Left lobe of liver (tissue), 2 donors: ENCODE results near the gene KCNQ1. TPM values are rescaled to one million over a fixed set of nuclear protein-coding genes. Genes with fewer than 3 reads are reported as not detected.

Source experiments
- ATAC-seq: fragments of 200-7000 bp; cut with Tn5 transposase; one replicate; pipeline ENCODE4 v1.9.1; 2020; ENCODE audit warnings: mild to moderate bottlenecking, moderate library complexity
- DNase-seq: peaks from one replicate; pipeline ENCODE4 v3.0.0-alpha.2; 2020; ENCODE audit warnings: low spot score
- total RNA-seq: library from RNA; stranded (reverse); gene quantifications from one replicate; pipeline ENCODE4 v1.2.1, GENCODE V29; 2021
- donor health status: DM: no; HTN: no; CAD: no; lungs with moderate emphysema.
- donor health status: DM: no; HTN: yes; CAD: no.

KCNQ1 gene
- 2.1 TPM for total RNA-seq

- DNase-seq (no peak), ATAC-seq (peak; percentile 80)
These were observed at the start of gene KCNQ1 for GRCh38 chr11:2444821-2445745. Gene KCNQ1 (plus strand): TSS chr11:2445008. CDS start chr11:2445099, 91 bp downstream.

GRCh38 chr11:2395211-2395730 is 49.5 kb upstream of the KCNQ1 start:
- no peak for ATAC-seq
- DNase-seq = no peak

GRCh38 chr11:2395856-2396255 is 49.0 kb upstream of the KCNQ1 start:
- no peak for DNase-seq

GRCh38 chr11:2396471-2396870 is 48.3 kb upstream of the KCNQ1 start:
- DNase-seq (no peak), ATAC-seq (no peak)

More at GRCh38 chr11:2395856-2396255, 49.0 kb upstream of the KCNQ1 start:
- no peak for ATAC-seq

- ATAC-seq = no peak
- DNase-seq = no peak
These were observed 47.8 kb upstream of the KCNQ1 start for GRCh38 chr11:2397005-2397404.

GRCh38 chr11:2398664-2399355 is 46.0 kb upstream of the KCNQ1 start:
- no peak for DNase-seq
- ATAC-seq = no peak

GRCh38 chr11:2399488-2400068 is 45.2 kb upstream of the KCNQ1 start:
- DNase-seq (no peak), ATAC-seq (peak; percentile 19)

- ATAC-seq = peak; percentile 86
These were observed 44.6 kb upstream of the KCNQ1 start, which contains the start of gene TSSC4 for GRCh38 chr11:2400069-2400761. Gene TSSC4 (plus strand): TSS chr11:2400750. CDS start chr11:2402634, 1,884 bp downstream.

GRCh38 chr11:2400762-2401435 is 43.9 kb upstream of the KCNQ1 start:
- no peak for DNase-seq
- peak; percentile 0 for ATAC-seq

More at GRCh38 chr11:2400069-2400761, 44.6 kb upstream of the KCNQ1 start, which contains the start of gene TSSC4:
- DNase-seq = peak; percentile 100

GRCh38 chr11:2401436-2401984 is 43.3 kb upstream of the KCNQ1 start:
- DNase-seq = no peak
- ATAC-seq = no peak

- no peak for DNase-seq
- ATAC-seq = no peak
These were observed 42.7 kb upstream of the KCNQ1 start for GRCh38 chr11:2402106-2402505.

- ATAC-seq (no peak), DNase-seq (no peak)
These were observed 41.7 kb upstream of the KCNQ1 start for GRCh38 chr11:2402890-2403645.

GRCh38 chr11:2404735-2405196 is 40.0 kb upstream of the KCNQ1 start:
- DNase-seq = no peak
- ATAC-seq = no peak

- no peak for DNase-seq
- no peak for ATAC-seq
These were observed 38.4 kb upstream of the KCNQ1 start for GRCh38 chr11:2406451-2406850.

- no peak for ATAC-seq
- no peak for DNase-seq
These were observed 37.9 kb upstream of the KCNQ1 start for GRCh38 chr11:2406878-2407410.

- DNase-seq (no peak), ATAC-seq (no peak)
These were observed 36.1 kb upstream of the KCNQ1 start for GRCh38 chr11:2408671-2409070.

GRCh38 chr11:2409126-2409525 is 35.7 kb upstream of the KCNQ1 start:
- ATAC-seq (no peak), DNase-seq (no peak)

GRCh38 chr11:2409611-2410468 is 35.0 kb upstream of the KCNQ1 start:
- DNase-seq (no peak), ATAC-seq (no peak)
